HG03439 (cell line): Measurements from ENCODE around the gene HOATZ.

Experiments
- ATAC-seq: cut with Tn5 transposase; IDR thresholded peaks from one replicate; pipeline ENCODE4 v1.9.1; 2021; ENCODE audit warnings: mild to moderate bottlenecking, moderate library complexity; ENCODE audit not compliant: unreplicated experiment

Gene HOATZ

GRCh38 chr11:111514216-111515031, at the start of gene HOATZ:
Gene HOATZ (plus strand): TSS chr11:111514778. CDS start chr11:111514785, 7 bp downstream.
- no peak for ATAC-seq

DNA sequence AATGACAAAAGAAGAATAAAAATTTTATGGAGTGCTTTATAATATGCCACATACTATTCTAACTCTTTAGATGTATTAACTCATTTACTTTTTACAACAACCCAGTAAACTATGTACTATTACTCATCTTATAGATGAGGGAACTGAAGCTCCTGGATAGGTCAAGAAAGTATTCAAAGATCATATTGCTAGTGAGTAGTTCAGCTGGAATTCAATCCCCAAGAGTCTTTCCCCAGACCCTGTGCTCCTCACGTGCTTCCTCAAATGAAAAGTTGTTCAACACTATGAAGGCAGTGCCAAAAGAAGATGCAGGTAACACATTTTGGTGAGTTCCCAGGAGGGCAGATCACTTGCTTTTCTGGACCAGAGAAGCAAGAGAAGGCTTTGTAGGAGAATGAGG, 49.2 kb upstream of the HOATZ start:
- ATAC-seq, result no peak

DNA sequence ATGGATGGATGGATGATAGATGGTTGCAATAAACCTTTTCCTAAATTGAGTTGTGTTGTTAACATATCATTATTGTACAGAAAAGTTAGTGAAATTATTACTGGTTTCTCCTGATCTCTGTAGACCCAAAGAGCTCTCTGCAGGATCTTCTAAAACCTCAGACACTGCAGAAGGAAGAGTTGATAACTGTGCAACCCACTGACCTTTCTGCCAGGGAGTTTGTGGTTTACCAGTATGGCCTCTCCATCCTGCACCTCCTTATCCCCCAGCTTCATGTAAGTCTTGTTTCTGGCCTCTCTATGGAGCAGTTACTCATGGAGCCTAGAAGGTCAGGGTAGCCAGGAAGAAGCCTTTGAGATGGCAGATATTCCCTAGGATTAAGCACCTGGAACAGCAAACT, 48.0 kb upstream of the HOATZ start:
- no peak for ATAC-seq

DNA sequence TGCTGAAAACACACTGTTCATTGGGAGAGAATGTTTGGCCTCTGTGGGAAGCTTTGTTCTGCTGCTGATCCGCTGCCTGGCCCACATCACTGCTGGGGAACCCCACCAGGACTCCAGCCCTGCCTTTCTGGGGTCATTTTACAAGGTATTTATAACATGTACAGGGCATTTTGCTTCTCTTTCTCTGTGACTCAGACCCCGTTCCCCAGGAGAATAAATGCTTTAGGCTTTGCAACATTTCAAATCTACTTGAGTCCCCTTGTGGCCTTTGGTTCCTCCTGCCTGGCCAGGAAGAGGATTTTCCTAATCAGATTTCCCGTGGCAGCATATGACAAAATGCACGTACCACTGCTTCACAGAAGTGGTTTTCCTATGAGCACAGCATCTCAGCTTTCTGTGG, 45.4 kb upstream of the HOATZ start:
- ATAC-seq, result no peak

- no peak for ATAC-seq
These were observed 42.4 kb upstream of the HOATZ start for GRCh38 chr11:111472228-111472627.

DNA sequence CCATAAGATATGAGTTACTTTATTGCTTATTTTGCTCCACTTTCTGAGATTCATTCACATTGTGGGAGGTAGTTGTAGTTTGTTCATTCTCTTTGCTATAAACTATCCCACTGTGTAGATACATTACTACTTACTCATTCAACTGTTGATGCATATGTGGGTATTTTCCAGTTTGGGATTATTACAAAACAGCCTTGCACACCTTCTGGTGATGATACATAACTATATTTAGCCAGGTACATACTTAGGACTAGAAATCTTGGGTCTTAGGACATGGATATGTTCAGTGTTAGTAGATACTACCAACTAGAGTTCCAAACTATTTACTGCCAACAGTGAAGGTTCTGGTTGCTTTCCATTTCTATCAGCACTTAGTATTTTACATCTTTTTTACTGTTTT, 40.1 kb upstream of the HOATZ start:
- no peak for ATAC-seq

DNA sequence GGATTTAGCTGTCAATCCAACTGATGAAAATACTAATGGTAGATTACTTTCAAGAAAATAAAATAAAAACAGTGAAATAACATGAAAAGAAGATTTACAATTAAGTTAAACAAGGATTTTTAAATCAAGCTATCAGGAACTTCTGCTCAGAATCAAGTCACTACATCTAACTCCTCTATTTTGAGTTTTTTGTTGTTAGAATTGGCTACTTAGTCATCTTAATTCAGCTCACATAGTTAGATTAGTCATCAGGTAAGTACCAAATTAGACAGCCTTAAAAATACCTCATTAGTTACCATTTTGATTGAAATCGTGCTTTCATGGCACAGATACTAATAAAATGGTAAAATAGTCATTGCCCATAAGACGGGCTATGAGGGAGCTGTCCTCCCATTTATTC, 38.2 kb upstream of the HOATZ start:
- no peak for ATAC-seq

DNA sequence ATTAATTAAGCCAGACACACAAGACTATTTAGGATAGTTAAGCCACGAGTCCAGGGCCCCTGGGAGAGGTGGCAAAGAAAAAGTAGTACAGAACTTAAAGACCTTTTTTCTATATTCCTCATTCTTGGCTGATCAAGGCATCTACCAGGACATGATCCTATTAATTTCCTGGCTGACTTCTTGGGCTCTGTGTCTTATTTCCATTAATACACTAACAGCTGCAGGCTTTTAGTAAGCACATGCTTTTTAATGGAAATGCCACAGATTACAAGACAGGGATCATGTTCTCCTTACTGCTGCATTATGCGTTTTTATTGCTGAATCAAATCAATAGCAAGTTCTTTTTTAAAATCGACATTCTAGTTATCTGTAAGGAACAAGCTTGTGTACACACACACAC, 37.6 kb upstream of the HOATZ start:
- ATAC-seq, result no peak

GRCh38 chr11:111477898-111478297, 36.7 kb upstream of the HOATZ start:
- ATAC-seq, result no peak

DNA sequence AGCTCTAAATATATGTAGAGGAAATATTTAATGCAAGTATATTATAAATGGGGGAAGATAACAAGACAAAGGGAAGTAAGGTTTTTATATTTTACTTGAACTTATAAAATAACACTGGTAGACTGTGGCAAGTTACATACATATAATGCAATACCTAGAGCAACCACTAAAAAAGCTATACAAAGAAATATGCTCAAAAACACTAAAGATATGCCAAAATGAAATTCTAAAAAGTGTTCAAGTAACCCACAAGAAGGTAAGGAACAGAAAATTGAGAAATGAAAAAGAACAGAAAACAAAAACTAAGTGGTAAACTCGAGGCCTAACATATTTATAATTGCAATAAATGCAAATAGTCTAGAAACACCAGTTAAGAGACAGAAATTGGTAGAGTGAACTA, 34.9 kb upstream of the HOATZ start:
- no peak for ATAC-seq

DNA sequence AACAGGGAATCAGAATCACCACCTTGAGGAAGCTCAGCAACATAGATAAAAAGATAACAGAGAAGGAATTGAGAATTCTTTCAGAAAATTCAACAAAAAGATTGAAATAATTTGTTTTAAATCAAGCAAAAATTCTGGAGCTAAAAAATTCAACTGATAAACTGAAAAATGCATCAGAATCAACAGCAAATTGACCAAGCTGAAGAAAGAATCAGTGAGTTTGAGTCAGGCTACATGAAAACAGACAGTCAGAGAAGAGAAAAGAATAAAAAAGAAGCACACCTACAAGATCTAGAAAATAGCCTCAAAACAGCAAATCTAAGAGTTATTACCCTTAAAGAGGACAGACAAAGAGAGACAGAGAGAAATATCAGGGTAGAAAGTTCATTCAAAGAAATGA, 31.1 kb upstream of the HOATZ start:
- ATAC-seq, result no peak

- no peak for ATAC-seq
These were observed 24.1 kb upstream of the HOATZ start for GRCh38 chr11:111490496-111490895.

DNA sequence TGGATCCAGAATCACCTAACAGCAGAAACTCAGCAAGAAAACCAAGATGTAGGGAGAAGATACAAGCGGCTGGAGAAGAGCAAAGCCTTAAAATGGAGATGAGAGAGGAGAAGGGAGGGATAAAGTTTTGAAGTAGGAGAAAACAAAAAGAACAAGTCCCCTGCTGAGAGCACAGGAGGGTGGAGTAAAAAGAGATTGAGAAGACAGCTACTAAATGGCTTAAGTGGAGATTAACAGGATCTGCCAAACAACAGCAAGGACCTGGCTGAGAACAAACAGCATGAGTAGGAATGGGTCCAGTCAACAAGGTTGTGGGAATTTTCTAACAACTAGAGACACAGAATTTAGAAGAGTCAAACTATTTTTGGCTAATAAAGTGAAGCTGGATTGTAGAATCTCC, 20.5 kb upstream of the HOATZ start:
- ATAC-seq, result no peak

- ATAC-seq, result no peak
These were observed 15.1 kb upstream of the HOATZ start for GRCh38 chr11:111499483-111499882.

GRCh38 chr11:111500481-111500880, 14.1 kb upstream of the HOATZ start:
- ATAC-seq, result no peak

- ATAC-seq, result no peak
These were observed 12.0 kb upstream of the HOATZ start for GRCh38 chr11:111502611-111503010.

GRCh38 chr11:111510311-111510710, 4.3 kb upstream of the HOATZ start:
- ATAC-seq, result no peak

DNA sequence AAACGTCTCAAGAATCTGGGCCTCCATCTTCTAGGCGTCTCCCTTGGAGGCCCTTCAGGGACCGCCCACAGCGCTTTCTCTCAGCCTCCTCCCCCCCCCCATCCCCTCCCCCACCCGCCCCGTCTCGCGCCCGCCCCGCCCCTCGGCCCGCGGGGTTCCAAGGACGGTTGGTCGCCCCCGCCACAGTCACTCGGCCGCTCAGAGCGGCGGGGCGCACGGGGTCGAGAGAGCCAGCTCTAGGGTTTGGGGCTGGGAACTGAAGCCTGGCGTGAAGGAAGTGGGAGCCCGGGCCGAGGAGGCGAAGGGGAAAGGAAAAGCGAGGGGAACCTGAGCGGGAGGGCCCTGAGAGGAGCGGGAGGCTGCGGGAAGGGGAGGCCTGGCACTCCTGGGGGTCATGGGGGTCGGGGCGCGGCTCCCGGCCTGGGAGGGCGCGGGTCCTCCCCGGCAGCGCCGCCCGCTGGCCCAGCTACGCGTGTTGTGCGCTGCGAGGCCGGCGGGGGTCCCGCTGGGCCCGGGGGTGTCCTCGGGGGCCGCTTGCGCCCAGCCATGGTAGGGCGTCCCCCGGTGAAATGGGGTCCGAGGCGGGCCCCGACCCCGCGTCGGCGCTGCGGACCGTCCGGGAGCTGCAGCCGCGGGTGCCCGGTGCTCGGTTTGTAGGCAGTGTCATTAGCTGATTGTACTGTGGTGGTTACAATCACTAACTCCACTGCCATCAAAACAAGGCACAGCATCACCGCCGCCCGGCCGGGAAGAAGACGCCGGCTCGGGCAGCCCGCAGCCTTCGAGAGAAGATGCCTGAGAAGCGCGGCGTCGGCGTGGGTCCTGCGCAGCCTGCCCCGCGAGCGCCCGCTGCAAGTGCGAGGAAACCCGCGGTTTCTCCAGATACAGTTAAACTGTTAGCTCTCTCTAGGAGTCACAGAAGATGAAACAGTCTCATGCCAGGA, 2.0 kb upstream of the HOATZ start, which contains the start of gene BTG4:
TSS of gene BTG4 (minus strand) at position 91 of the 944 bp plus-strand sequence. CDS start 13,610 bp downstream, outside the sequence.
- ATAC-seq, result no peak

DNA sequence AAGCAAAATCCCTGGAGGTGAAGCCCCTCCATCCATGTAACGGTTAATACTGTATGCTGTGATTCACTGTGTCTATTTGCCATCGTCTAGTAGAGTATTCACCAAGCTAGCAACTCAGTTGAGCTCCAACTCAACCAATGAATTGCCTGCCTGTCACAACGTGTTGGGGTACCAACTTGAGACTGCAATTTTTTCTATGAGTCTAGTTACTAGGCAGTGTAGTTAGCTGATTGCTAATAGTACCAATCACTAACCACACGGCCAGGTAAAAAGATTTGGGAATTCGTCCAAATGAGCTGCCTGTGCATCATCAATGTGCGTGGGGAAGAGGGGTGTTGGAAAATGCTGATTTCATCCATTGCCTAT, 1.4 kb upstream of the HOATZ start:
- no peak for ATAC-seq

DNA sequence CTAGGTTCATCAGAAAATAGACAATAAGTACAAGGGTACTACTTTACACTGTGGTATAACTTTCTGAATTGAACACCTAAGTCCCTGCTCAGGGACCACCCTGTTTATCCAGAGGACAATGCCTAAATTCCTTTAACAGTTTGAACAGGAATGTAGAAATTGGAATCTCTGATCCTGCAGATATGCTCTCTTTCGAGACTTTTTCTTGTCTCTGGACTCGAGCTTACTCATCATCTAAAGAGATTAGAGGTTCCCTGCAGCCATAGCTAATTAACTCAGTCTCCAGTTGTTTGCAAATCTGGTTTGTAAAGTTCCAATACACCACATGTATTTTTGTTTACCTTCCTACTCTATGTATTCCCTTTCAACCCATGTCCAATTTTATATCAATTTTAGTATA, 1.0 kb downstream of the HOATZ start:
- no peak for ATAC-seq

DNA sequence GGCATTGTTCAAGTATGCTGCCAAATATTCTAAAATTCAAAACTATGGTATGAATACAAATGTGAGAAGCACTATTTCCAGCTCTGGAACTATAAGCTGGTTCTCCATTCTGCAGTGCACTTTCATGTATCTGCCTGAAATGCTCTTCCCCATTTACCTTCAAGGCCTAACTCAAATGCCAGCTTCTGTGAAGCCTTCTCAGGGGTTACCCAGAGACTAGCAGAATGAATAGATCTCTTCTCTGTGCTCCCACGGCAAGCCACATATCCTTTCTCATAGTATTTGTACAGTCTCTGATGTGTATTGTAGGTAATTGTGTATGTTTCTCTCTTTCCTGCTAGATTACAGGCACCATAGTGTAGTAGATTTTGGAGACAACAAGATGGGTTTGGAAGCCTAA, 4.1 kb downstream of the HOATZ start:
- no peak for ATAC-seq

GRCh38 chr11:111520560-111520959, 6.0 kb downstream of the HOATZ start:
- ATAC-seq, result no peak
